ENCODE results near the gene CPA3. TPM values are rescaled to one million over a fixed set of nuclear protein-coding genes. Genes with fewer than 3 reads are reported as not detected.

The CPA3 gene, protein sequence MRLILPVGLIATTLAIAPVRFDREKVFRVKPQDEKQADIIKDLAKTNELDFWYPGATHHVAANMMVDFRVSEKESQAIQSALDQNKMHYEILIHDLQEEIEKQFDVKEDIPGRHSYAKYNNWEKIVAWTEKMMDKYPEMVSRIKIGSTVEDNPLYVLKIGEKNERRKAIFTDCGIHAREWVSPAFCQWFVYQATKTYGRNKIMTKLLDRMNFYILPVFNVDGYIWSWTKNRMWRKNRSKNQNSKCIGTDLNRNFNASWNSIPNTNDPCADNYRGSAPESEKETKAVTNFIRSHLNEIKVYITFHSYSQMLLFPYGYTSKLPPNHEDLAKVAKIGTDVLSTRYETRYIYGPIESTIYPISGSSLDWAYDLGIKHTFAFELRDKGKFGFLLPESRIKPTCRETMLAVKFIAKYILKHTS
- 10 to 100 TPM in 1 of 2 donors, 1 to 10 TPM in 1; 2.4 to 37.4 TPM for total RNA-seq
- 1 to 10 TPM; 2.2 to 2.6 TPM for polyA plus RNA-seq
- long read RNA-seq, donor 1: 0 reads
- long read RNA-seq, donor 2: 0 reads
- long read RNA-seq, donor 3: 0 reads
- long read RNA-seq, donor 4: 0 reads
- long read RNA-seq, donor 5: 0 reads

DNA sequence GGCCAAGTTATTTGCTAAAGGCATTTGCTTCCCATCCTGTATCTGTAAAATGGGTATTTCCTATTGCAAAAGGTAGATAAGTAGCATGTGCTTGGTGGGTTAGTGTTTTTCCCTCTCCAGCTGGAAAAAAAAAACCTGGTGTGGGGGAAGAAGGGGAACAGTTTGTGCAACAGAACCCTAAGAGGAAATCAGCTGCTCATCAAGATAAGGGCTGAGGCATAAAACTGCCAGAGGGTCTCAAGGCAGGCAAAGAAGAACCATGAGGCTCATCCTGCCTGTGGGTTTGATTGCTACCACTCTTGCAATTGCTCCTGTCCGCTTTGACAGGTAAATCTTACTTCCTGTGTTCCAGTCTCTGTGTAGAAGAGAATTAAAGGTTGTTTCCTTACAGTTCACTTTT, at the start of gene CPA3:
Gene CPA3 (plus strand): TSS at position 248 of the 400 bp plus-strand sequence. CDS start 12 bp downstream, at position 260.
- Histone ChIP-seq H3K27ac (ENCODE audit: low read depth in 1 of 2, low read length in 1 of 2) (no peak within 1 kb of the TSS), H3K36me3 (ENCODE audit: control insufficient read depth in 4 of 4, insufficient read depth in 4 of 4, low read length in 4 of 4) (no peaks in the 10 kb centered on the region), H3K9ac (ENCODE audit: insufficient read depth in 1 of 2, low read length in 2 of 2) (no peak within 1 kb of the TSS), H3K4me1 (ENCODE audit: control insufficient read depth in 5 of 5, insufficient read depth in 5 of 5, low read length in 5 of 5) (no peaks in the 10 kb centered on the region), H3K27me3 (ENCODE audit: control insufficient read depth in 3 of 3, insufficient read depth in 3 of 3, low read length in 2 of 3) (no peaks in the 10 kb centered on the region), H3K4me3 (no peak within 1 kb of the TSS), H3K9me3 (ENCODE audit: control insufficient read depth in 4 of 4, insufficient read depth in 3 of 4, low read length in 3 of 4) (no peaks in the 10 kb centered on the region)
- TF ChIP-seq, protein P1, sequence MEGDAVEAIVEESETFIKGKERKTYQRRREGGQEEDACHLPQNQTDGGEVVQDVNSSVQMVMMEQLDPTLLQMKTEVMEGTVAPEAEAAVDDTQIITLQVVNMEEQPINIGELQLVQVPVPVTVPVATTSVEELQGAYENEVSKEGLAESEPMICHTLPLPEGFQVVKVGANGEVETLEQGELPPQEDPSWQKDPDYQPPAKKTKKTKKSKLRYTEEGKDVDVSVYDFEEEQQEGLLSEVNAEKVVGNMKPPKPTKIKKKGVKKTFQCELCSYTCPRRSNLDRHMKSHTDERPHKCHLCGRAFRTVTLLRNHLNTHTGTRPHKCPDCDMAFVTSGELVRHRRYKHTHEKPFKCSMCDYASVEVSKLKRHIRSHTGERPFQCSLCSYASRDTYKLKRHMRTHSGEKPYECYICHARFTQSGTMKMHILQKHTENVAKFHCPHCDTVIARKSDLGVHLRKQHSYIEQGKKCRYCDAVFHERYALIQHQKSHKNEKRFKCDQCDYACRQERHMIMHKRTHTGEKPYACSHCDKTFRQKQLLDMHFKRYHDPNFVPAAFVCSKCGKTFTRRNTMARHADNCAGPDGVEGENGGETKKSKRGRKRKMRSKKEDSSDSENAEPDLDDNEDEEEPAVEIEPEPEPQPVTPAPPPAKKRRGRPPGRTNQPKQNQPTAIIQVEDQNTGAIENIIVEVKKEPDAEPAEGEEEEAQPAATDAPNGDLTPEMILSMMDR (IDR thresholded peaks at IDR 0.05; ENCODE audit: control extremely low read depth, extremely low read depth): no peak
- ATAC-seq (ENCODE audit: insufficient read depth, low FRiP score) (no peak), DNase-seq (no peak)
- 16 to 45% methylated on average over 1 of the region's 1 CpG for WGBS, 2 donors

DNA sequence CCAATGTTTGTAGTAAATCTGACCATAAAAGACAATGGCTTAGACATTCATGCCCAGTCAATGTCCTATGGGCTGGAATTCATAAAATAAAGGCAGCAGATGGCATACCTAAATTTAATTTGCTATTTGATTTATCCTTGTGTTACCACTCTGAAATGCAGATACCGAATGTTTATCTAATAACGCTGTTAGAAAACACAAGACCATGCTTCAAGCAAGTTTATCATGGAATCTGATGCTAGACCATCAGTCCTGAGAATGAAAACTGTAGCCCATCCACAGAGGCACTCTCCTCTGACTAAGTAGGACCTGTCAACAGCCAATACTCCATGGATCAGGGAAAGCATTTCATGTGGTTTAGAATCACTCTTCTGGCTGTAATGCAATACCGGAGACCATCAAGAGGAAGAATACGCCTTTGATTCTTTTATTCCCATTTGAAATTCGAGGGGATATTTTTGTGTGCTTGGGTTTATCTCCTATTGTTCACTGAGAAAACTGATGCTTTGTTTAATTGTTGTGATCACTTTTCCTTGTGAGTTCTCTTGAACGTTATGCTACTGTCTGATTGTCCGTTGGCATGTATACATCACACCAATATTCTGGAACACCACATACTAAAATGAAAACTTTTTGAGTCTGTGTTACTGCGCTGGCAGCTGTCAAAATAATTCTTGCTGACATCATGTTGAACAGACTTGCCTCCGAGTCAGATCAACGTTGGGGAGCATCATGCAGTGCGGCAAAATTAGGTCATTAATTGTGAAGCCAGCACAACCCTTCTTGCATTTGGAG, 49.6 kb upstream of the CPA3 start:
- no peaks in the 10 kb centered on the region for H3K36me3 ChIP-seq (ENCODE audit: control insufficient read depth in 4 of 4, insufficient read depth in 4 of 4, low read length in 4 of 4)
- no peak overlapping the region for H3K9ac ChIP-seq (ENCODE audit: insufficient read depth in 1 of 2, low read length in 2 of 2)
- H3K4me3 ChIP-seq: no peak overlapping the region
- H3K27ac ChIP-seq (ENCODE audit: low read depth in 1 of 2, low read length in 1 of 2): no peak overlapping the region
- DNase-seq: no peak
- H3K9me3 ChIP-seq (ENCODE audit: control insufficient read depth in 4 of 4, insufficient read depth in 3 of 4, low read length in 3 of 4): peaks cover 0 to 3% (median 0%) of the 10 kb centered on the region in 4 donors
- peaks cover 0 to 9% (median 0%) of the 10 kb centered on the region in 5 donors for H3K4me1 ChIP-seq (ENCODE audit: control insufficient read depth in 5 of 5, insufficient read depth in 5 of 5, low read length in 5 of 5)
- no peak for ATAC-seq (ENCODE audit: insufficient read depth, low FRiP score)
- no peaks in the 10 kb centered on the region for H3K27me3 ChIP-seq (ENCODE audit: control insufficient read depth in 3 of 3, insufficient read depth in 3 of 3, low read length in 2 of 3)
- 82 to 93% methylated on average over 11 of the region's 11 CpGs for WGBS, 2 donors
- TF ChIP-seq, protein P1 (IDR thresholded peaks at IDR 0.05; ENCODE audit: control extremely low read depth, extremely low read depth): no peak

DNA sequence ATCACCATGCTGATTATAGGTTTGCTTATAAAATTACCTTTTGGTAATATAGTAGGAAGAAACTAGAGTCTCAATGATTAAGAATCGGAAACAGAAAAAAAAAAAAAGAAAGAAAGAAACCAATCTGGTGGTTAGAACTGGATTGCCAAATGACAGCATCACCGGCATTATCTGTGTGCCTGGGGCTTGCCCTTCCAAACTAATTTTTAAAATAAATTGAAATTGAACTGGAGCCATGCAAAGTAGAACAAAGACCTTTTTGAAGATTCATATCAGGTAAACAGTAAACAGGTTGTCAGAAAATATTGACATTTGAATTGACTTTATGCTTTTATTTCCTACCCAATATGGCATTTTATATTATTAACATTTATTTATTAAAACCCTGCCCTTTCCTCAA, 48.7 kb upstream of the CPA3 start:
- 90 to 91% methylated on average over 2 of the region's 2 CpGs for WGBS, 2 donors
- Histone ChIP-seq H3K27me3 (ENCODE audit: control insufficient read depth in 3 of 3, insufficient read depth in 3 of 3, low read length in 2 of 3) (no peaks in the 10 kb centered on the region), H3K4me1 (ENCODE audit: control insufficient read depth in 5 of 5, insufficient read depth in 5 of 5, low read length in 5 of 5) (peaks cover 0 to 13% (median 4%) of the 10 kb centered on the region in 5 donors), H3K4me3 (no peak overlapping the region), H3K36me3 (ENCODE audit: control insufficient read depth in 4 of 4, insufficient read depth in 4 of 4, low read length in 4 of 4) (no peaks in the 10 kb centered on the region), H3K27ac (ENCODE audit: low read depth in 1 of 2, low read length in 1 of 2) (no peak overlapping the region), H3K9ac (ENCODE audit: insufficient read depth in 1 of 2, low read length in 2 of 2) (no peak overlapping the region), H3K9me3 (ENCODE audit: control insufficient read depth in 4 of 4, insufficient read depth in 3 of 4, low read length in 3 of 4) (peaks cover 0 to 3% (median 0%) of the 10 kb centered on the region in 4 donors)
- TF ChIP-seq, protein P1 (IDR thresholded peaks at IDR 0.05; ENCODE audit: control extremely low read depth, extremely low read depth): no peak
- ATAC-seq (ENCODE audit: insufficient read depth, low FRiP score): no peak
- DNase-seq: no peak

All from lung (tissue), 16 donors.